ENCODE measurements around the gene CHRNE.
"Not testable (repeated sequence)": the region's sequence is repeated elsewhere in the genome, so short reads cannot be mapped to it uniquely, and the experiment has no call there.

Gene CHRNE

DNA sequence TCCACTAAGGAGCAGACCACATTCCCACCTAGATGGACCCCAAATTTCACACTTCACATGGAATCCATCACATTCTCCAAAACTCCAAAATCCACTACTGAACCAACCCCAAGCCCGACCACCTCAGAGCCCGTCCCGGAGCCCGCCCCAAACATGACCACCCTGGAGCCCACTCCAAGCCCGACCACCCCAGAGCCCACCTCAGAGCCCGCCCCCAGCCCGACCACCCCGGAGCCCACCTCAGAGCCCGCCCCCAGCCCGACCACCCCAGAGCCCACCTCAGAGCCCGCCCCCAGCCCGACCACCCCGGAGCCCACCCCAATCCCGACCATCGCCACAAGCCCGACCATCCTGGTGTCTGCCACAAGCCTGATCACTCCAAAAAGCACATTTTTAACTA lies 30.7 kb upstream of the CHRNE start:
- Histone ChIP-seq H3K36me3 (ENCODE audit: low read depth) (peaks cover 20% of the 10 kb centered on the region), H3K9me3 (ENCODE audit: severe bottlenecking) (no peaks in the 10 kb centered on the region), H3K4me1 (ENCODE audit: insufficient read depth, poor library complexity, severe bottlenecking) (no peaks in the 10 kb centered on the region), H3K27ac (ENCODE audit: poor library complexity, severe bottlenecking) (no peak overlapping the region), H3K4me3 (ENCODE audit: severe bottlenecking) (no peak overlapping the region), H3K27me3 (ENCODE audit: insufficient read depth, poor library complexity, severe bottlenecking) (no peaks in the 10 kb centered on the region)
- no peak for ATAC-seq (ENCODE audit: low read depth)
- TF ChIP-seq, protein P1, sequence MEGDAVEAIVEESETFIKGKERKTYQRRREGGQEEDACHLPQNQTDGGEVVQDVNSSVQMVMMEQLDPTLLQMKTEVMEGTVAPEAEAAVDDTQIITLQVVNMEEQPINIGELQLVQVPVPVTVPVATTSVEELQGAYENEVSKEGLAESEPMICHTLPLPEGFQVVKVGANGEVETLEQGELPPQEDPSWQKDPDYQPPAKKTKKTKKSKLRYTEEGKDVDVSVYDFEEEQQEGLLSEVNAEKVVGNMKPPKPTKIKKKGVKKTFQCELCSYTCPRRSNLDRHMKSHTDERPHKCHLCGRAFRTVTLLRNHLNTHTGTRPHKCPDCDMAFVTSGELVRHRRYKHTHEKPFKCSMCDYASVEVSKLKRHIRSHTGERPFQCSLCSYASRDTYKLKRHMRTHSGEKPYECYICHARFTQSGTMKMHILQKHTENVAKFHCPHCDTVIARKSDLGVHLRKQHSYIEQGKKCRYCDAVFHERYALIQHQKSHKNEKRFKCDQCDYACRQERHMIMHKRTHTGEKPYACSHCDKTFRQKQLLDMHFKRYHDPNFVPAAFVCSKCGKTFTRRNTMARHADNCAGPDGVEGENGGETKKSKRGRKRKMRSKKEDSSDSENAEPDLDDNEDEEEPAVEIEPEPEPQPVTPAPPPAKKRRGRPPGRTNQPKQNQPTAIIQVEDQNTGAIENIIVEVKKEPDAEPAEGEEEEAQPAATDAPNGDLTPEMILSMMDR (IDR thresholded peaks at IDR 0.05; ENCODE audit: poor library complexity, severe bottlenecking), result no peak
- DNase-seq (ENCODE audit: low spot score), result no peak

DNA sequence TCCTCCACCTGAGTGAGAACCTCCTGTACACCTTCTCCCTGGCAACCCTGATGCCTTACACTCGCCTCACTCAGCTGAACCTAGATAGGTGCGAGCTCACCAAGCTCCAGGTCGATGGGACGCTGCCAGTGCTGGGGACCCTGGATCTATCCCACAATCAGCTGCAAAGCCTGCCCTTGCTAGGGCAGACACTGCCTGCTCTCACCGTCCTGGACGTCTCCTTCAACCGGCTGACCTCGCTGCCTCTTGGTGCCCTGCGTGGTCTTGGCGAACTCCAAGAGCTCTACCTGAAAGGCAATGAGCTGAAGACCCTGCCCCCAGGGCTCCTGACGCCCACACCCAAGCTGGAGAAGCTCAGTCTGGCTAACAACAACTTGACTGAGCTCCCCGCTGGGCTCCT lies 29.9 kb upstream of the CHRNE start:
- no peak for ATAC-seq (ENCODE audit: low read depth)
- TF ChIP-seq, protein P1 (IDR thresholded peaks at IDR 0.05; ENCODE audit: poor library complexity, severe bottlenecking), result no peak

DNA sequence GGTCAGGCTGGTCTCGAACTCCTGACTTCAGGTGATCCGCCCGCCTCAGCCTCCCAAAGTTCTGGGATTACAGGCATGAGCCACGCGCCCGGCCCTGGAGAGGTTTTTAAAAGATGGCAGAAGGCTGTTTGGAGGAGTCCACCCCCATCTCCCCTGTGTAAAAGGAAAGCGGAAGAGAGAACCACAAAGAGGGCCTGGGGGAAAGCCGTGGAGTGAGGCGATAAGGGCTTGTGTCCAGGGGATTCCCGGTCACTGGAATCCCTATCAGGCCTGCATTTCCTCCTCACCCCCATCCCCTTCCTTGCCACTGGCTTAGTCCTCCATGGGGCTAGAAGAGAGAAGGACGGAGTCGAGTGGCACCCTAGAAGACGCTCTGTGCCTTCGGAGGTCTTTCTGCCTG lies 29.1 kb upstream of the CHRNE start, which contains the start of gene GP1BA:
GP1BA (plus strand) TSS at position 315 of the 400 bp plus-strand sequence. CDS start 328 bp downstream, outside the sequence.
- TF ChIP-seq, protein P1 (IDR thresholded peaks at IDR 0.05; ENCODE audit: poor library complexity, severe bottlenecking), result no peak
- H3K27ac ChIP-seq (ENCODE audit: poor library complexity, severe bottlenecking), result no peak within 1 kb of the TSS
- no peak for ATAC-seq (ENCODE audit: low read depth)

More for the DNA sequence above, 29.9 kb upstream of the CHRNE start:
- no peak for DNase-seq (ENCODE audit: low spot score)
- no peak overlapping the region for H3K4me3 ChIP-seq (ENCODE audit: severe bottlenecking)
- H3K27ac ChIP-seq (ENCODE audit: poor library complexity, severe bottlenecking), result no peak overlapping the region
- H3K4me1 ChIP-seq (ENCODE audit: insufficient read depth, poor library complexity, severe bottlenecking), result no peaks in the 10 kb centered on the region
- H3K36me3 ChIP-seq (ENCODE audit: low read depth), result peaks cover 11% of the 10 kb centered on the region
- H3K27me3 ChIP-seq (ENCODE audit: insufficient read depth, poor library complexity, severe bottlenecking), result no peaks in the 10 kb centered on the region
- H3K9me3 ChIP-seq (ENCODE audit: severe bottlenecking), result no peaks in the 10 kb centered on the region

DNA sequence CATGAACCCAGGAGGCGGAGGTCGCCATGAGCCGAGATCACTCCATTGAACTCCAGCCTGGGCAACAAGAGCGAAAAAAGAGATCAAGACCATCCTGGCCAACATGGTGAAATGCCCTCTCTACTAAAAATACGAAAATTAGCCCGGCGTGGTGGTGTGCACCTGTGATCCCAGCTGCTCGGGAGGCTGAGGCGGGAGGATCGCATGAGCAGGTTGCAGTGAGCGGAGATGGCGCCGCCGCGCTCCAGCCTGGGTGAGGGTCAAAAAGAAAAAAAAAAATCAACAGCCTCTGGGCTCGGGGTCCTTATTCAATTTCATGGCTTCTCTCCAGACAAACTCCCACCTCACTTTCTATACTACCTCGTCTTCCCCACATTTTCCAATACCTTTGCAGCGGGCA lies 26.0 kb upstream of the CHRNE start:
- TF ChIP-seq, protein P1 (IDR thresholded peaks at IDR 0.05; ENCODE audit: poor library complexity, severe bottlenecking), result no peak
- no peaks in the 10 kb centered on the region for H3K36me3 ChIP-seq (ENCODE audit: low read depth)

More for the DNA sequence above, 29.1 kb upstream of the CHRNE start, which contains the start of gene GP1BA:
- Histone ChIP-seq H3K27me3 (ENCODE audit: insufficient read depth, poor library complexity, severe bottlenecking) (no peaks in the 10 kb centered on the region), H3K9me3 (ENCODE audit: severe bottlenecking) (no peaks in the 10 kb centered on the region), H3K4me1 (ENCODE audit: insufficient read depth, poor library complexity, severe bottlenecking) (no peaks in the 10 kb centered on the region), H3K36me3 (ENCODE audit: low read depth) (peaks cover 3% of the 10 kb centered on the region), H3K4me3 (ENCODE audit: severe bottlenecking) (no peak within 1 kb of the TSS)
- no peak for DNase-seq (ENCODE audit: low spot score)

DNA sequence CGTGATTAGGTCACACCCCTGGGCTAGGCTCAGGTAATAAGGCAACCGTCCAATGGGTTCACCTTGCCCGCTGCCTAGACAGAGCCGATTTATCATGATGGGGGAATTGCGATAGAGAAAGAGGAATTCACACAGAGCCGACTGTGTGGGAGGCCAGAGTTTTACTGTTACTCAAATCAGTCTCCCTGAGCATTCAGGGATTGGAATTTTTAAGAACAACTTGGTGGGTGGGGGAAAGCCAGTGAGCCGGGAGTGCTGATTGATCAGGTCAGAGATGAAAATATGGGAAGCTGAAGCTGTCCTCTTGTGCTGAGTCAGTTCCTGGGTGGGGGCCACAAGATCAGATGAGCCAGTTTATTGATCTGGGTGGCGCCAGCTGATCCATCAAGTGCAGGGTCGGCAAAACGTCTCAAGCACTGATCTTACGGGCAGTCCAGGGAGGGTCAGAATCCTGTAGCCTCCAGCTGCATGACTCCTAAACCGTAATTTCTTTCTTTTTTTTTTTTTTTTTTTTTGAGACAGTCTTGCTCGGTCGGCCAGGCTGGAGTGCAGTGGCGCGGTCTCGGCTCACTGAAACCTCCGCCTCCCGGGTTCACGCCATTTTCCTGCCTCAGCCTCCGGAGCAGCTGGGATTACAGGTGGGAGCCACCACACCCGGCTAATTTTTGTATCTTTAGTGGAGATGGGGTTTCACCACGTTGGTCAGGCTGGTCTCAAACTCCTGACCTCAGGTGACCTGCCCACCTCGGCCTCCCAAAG lies 23.9 kb upstream of the CHRNE start:
- not testable (repeated sequence) for H3K4me3 ChIP-seq (ENCODE audit: severe bottlenecking); H3K4me1 ChIP-seq (ENCODE audit: insufficient read depth, poor library complexity, severe bottlenecking); H3K36me3 ChIP-seq (ENCODE audit: low read depth); DNase-seq (ENCODE audit: low spot score); H3K9me3 ChIP-seq (ENCODE audit: severe bottlenecking); H3K27ac ChIP-seq (ENCODE audit: poor library complexity, severe bottlenecking); ATAC-seq (ENCODE audit: low read depth); H3K27me3 ChIP-seq (ENCODE audit: insufficient read depth, poor library complexity, severe bottlenecking)

More for the DNA sequence above, 26.0 kb upstream of the CHRNE start:
- no peaks in the 10 kb centered on the region for H3K27me3 ChIP-seq (ENCODE audit: insufficient read depth, poor library complexity, severe bottlenecking)
- H3K27ac ChIP-seq (ENCODE audit: poor library complexity, severe bottlenecking), result no peak overlapping the region
- no peak overlapping the region for H3K4me3 ChIP-seq (ENCODE audit: severe bottlenecking)
- DNase-seq (ENCODE audit: low spot score), result no peak
- ATAC-seq (ENCODE audit: low read depth), result no peak
- H3K9me3 ChIP-seq (ENCODE audit: severe bottlenecking), result no peaks in the 10 kb centered on the region
- H3K4me1 ChIP-seq (ENCODE audit: insufficient read depth, poor library complexity, severe bottlenecking), result no peaks in the 10 kb centered on the region

Measured in RWPE2 (cell line).